Effector memory CD4-positive, alpha-beta T cell (primary cell): ENCODE results near the gene BLOC1S1.
A peak's percentile ranks its signal among the peaks of the same experiment; 100 is the strongest.

Source experiments
- DNase-seq, 3 donors: peaks; one replicate each; pipeline ENCODE4 v3.0.0-alpha.2; 2020
- H3K27ac ChIP-seq: 2 replicates; pipeline ENCODE4 v1.7.0; 2013; ENCODE audit warnings: mild to moderate bottlenecking, low read length, moderate library complexity; ENCODE audit not compliant: insufficient read depth, poor library complexity, severe bottlenecking
- H3K27me3 ChIP-seq: replicated peaks from 2 replicates; pipeline ENCODE4 v1.7.0; 2013; ENCODE audit warnings: mild to moderate bottlenecking, low read length; ENCODE audit not compliant: insufficient read depth, control insufficient read depth, poor library complexity, severe bottlenecking
- H3K36me3 ChIP-seq: 2 replicates; pipeline ENCODE4 v1.7.0; 2013; ENCODE audit warnings: mild to moderate bottlenecking, low read length, moderate library complexity; ENCODE audit not compliant: control insufficient read depth, insufficient read depth
- H3K4me1 ChIP-seq: 2 replicates; pipeline ENCODE4 v1.7.0; 2013; ENCODE audit warnings: low read length, mild to moderate bottlenecking; ENCODE audit not compliant: control insufficient read depth, insufficient read depth, poor library complexity, severe bottlenecking
- H3K4me3 ChIP-seq: 2 replicates; pipeline ENCODE4 v1.7.0; 2013; ENCODE audit warnings: low read length, low read depth, mild to moderate bottlenecking; ENCODE audit not compliant: insufficient read depth, poor library complexity, severe bottlenecking
- H3K9me3 ChIP-seq: 2 replicates; pipeline ENCODE4 v1.7.0; 2013; ENCODE audit warnings: mild to moderate bottlenecking, low read length, moderate library complexity; ENCODE audit not compliant: control insufficient read depth

The BLOC1S1 gene

GRCh38 chr12:55719371-55719770 is 3.5 kb downstream of the BLOC1S1 start:
- Histone ChIP-seq H3K4me1 (peaks cover 21% of the 10 kb centered on the region), H3K9me3 (no peaks in the 10 kb centered on the region), H3K27ac (no peak overlapping the region), H3K27me3 (no peaks in the 10 kb centered on the region), H3K4me3 (no peak overlapping the region), H3K36me3 (peaks cover 16% of the 10 kb centered on the region)
- no peak for DNase-seq

GRCh38 chr12:55720071-55720564 is 4.3 kb downstream of the BLOC1S1 start, which contains the start of gene RDH5:
TSS of gene RDH5 (plus strand) at chr12:55720393. CDS start at chr12:55721185, 792 bp downstream.
- Histone ChIP-seq H3K27ac (no peak within 1 kb of the TSS), H3K27me3 (no peaks in the 10 kb centered on the region), H3K4me1 (peaks cover 21% of the 10 kb centered on the region), H3K4me3 (no peak within 1 kb of the TSS), H3K36me3 (peaks cover 16% of the 10 kb centered on the region), H3K9me3 (no peaks in the 10 kb centered on the region)
- DNase-seq = no peak

- no peak for DNase-seq
- H3K4me1 ChIP-seq = peaks cover 15% of the 10 kb centered on the region
- no peaks in the 10 kb centered on the region for H3K9me3 ChIP-seq
- no peaks in the 10 kb centered on the region for H3K27me3 ChIP-seq
- no peak overlapping the region for H3K27ac ChIP-seq
- no peak overlapping the region for H3K4me3 ChIP-seq
- H3K36me3 ChIP-seq = peaks cover 16% of the 10 kb centered on the region
These were observed 5.1 kb downstream of the BLOC1S1 start for GRCh38 chr12:55720894-55721444.

- H3K4me1 ChIP-seq = peaks cover 12% of the 10 kb centered on the region
- DNase-seq = no peak
- H3K9me3 ChIP-seq = no peaks in the 10 kb centered on the region
- H3K27me3 ChIP-seq = no peaks in the 10 kb centered on the region
- peaks cover 16% of the 10 kb centered on the region for H3K36me3 ChIP-seq
- H3K4me3 ChIP-seq = no peak overlapping the region
- no peak overlapping the region for H3K27ac ChIP-seq
These were observed 5.9 kb downstream of the BLOC1S1 start for GRCh38 chr12:55721601-55722213.

GRCh38 chr12:55722948-55723347 is 7.1 kb downstream of the BLOC1S1 start:
- Histone ChIP-seq H3K36me3 (peaks cover 16% of the 10 kb centered on the region), H3K4me3 (no peak overlapping the region), H3K27me3 (no peaks in the 10 kb centered on the region), H3K27ac (no peak overlapping the region), H3K4me1 (peaks cover 14% of the 10 kb centered on the region), H3K9me3 (no peaks in the 10 kb centered on the region)
- no peak for DNase-seq

- Histone ChIP-seq H3K27ac (no peak overlapping the region), H3K36me3 (peaks cover 16% of the 10 kb centered on the region)
These were observed 7.8 kb downstream of the BLOC1S1 start for GRCh38 chr12:55723516-55724225.

GRCh38 chr12:55724226-55724939 is 8.5 kb downstream of the BLOC1S1 start:
- no peak overlapping the region for H3K4me3 ChIP-seq
- peaks cover 18% of the 10 kb centered on the region for H3K4me1 ChIP-seq
- peaks cover 10% of the 10 kb centered on the region for H3K36me3 ChIP-seq
- peak; percentile 34 to 48 (median 40) for DNase-seq
- H3K27ac ChIP-seq = no peak overlapping the region
- no peaks in the 10 kb centered on the region for H3K9me3 ChIP-seq
- H3K27me3 ChIP-seq = no peaks in the 10 kb centered on the region

More at GRCh38 chr12:55723516-55724225, 7.8 kb downstream of the BLOC1S1 start:
- Histone ChIP-seq H3K4me3 (no peak overlapping the region), H3K27me3 (no peaks in the 10 kb centered on the region), H3K9me3 (no peaks in the 10 kb centered on the region), H3K4me1 (peaks cover 18% of the 10 kb centered on the region)
- DNase-seq = no peak

GRCh38 chr12:55724940-55725309 is 9.1 kb downstream of the BLOC1S1 start:
- Histone ChIP-seq H3K27me3 (no peaks in the 10 kb centered on the region), H3K4me3 (no peak overlapping the region), H3K36me3 (peaks cover 4% of the 10 kb centered on the region), H3K4me1 (peaks cover 23% of the 10 kb centered on the region), H3K27ac (no peak overlapping the region), H3K9me3 (no peaks in the 10 kb centered on the region)
- DNase-seq = no peak

- no peak for DNase-seq
- Histone ChIP-seq H3K27me3 (no peaks in the 10 kb centered on the region), H3K27ac (no peak overlapping the region)
These were observed 9.7 kb downstream of the BLOC1S1 start for GRCh38 chr12:55725556-55725955.

More at GRCh38 chr12:55725556-55725955, 9.7 kb downstream of the BLOC1S1 start:
- peaks cover 26% of the 10 kb centered on the region for H3K4me1 ChIP-seq
- no peaks in the 10 kb centered on the region for H3K9me3 ChIP-seq
- H3K36me3 ChIP-seq = no peaks in the 10 kb centered on the region
- H3K4me3 ChIP-seq = no peak overlapping the region
